ENCODE data around the gene ZNF680. TPM values are rescaled to one million over a fixed set of nuclear protein-coding genes. Genes with fewer than 3 reads are reported as not detected.
"Not testable (repeated sequence)": the region's sequence is repeated elsewhere in the genome, so short reads cannot be mapped to it uniquely, and the experiment has no call there.

ZNF680 gene
- total RNA-seq, result 3.3 and 7.8 TPM in 2 replicates

GRCh38 chr7:64562626-64563278 lies at the start of gene ZNF680:
TSS of gene ZNF680 (minus strand) at chr7:64563071. CDS start at chr7:64562954, 117 bp downstream.
- DNase-seq (ENCODE audit: extremely low read depth, low read depth, low spot score), result peak; percentile 77

GRCh38 chr7:64612452-64612851 lies 49.6 kb upstream of the ZNF680 start:
- DNase-seq (ENCODE audit: extremely low read depth, low read depth, low spot score), result no peak

- no peak for DNase-seq (ENCODE audit: extremely low read depth, low read depth, low spot score)
These were observed 48.8 kb upstream of the ZNF680 start for GRCh38 chr7:64611717-64612116.

GRCh38 chr7:64610997-64611396 lies 48.1 kb upstream of the ZNF680 start:
- no peak for DNase-seq (ENCODE audit: extremely low read depth, low read depth, low spot score)

- DNase-seq (ENCODE audit: extremely low read depth, low read depth, low spot score), result no peak
These were observed 45.4 kb upstream of the ZNF680 start for GRCh38 chr7:64608116-64608910.

GRCh38 chr7:64606385-64606784 lies 43.5 kb upstream of the ZNF680 start:
- no peak for DNase-seq (ENCODE audit: extremely low read depth, low read depth, low spot score)

- DNase-seq (ENCODE audit: extremely low read depth, low read depth, low spot score), result no peak
These were observed 40.4 kb upstream of the ZNF680 start for GRCh38 chr7:64603271-64603670.

- DNase-seq (ENCODE audit: extremely low read depth, low read depth, low spot score), result no peak
These were observed 39.6 kb upstream of the ZNF680 start for GRCh38 chr7:64602518-64602917.

GRCh38 chr7:64602086-64602485 lies 39.2 kb upstream of the ZNF680 start:
- no peak for DNase-seq (ENCODE audit: extremely low read depth, low read depth, low spot score)

- DNase-seq (ENCODE audit: extremely low read depth, low read depth, low spot score), result no peak
These were observed 36.5 kb upstream of the ZNF680 start for GRCh38 chr7:64599359-64599758.

- no peak for DNase-seq (ENCODE audit: extremely low read depth, low read depth, low spot score)
These were observed 28.1 kb upstream of the ZNF680 start for GRCh38 chr7:64590971-64591370.

- no peak for DNase-seq (ENCODE audit: extremely low read depth, low read depth, low spot score)
These were observed 19.3 kb upstream of the ZNF680 start for GRCh38 chr7:64581926-64582894.

GRCh38 chr7:64581391-64581790 lies 18.5 kb upstream of the ZNF680 start:
- DNase-seq (ENCODE audit: extremely low read depth, low read depth, low spot score), result no peak

GRCh38 chr7:64574540-64575099 lies 11.7 kb upstream of the ZNF680 start:
- peak; percentile 36 for DNase-seq (ENCODE audit: extremely low read depth, low read depth, low spot score)

- DNase-seq (ENCODE audit: extremely low read depth, low read depth, low spot score), result not testable (repeated sequence)
These were observed 7.4 kb upstream of the ZNF680 start for GRCh38 chr7:64570284-64570605.

- DNase-seq (ENCODE audit: extremely low read depth, low read depth, low spot score), result not testable (repeated sequence)
These were observed 6.8 kb upstream of the ZNF680 start for GRCh38 chr7:64569372-64570283.

GRCh38 chr7:64562256-64562625 lies 630 bp downstream of the ZNF680 start:
- no peak for DNase-seq (ENCODE audit: extremely low read depth, low read depth, low spot score)

GRCh38 chr7:64559206-64559605 lies 3.7 kb downstream of the ZNF680 start:
- no peak for DNase-seq (ENCODE audit: extremely low read depth, low read depth, low spot score)

GRCh38 chr7:64558781-64559180 lies 4.1 kb downstream of the ZNF680 start:
- DNase-seq (ENCODE audit: extremely low read depth, low read depth, low spot score), result no peak

GRCh38 chr7:64558323-64558705 lies 4.6 kb downstream of the ZNF680 start:
- no peak for DNase-seq (ENCODE audit: extremely low read depth, low read depth, low spot score)

Data from glomerular endothelial cell (primary cell).